ENCODE data around the gene FHAD1. TPM values are rescaled to one million over a fixed set of nuclear protein-coding genes. Genes with fewer than 3 reads are reported as not detected.

The FHAD1 gene
- total RNA-seq, 1 experiment from 2014 or later, result 3.5 TPM

DNA sequence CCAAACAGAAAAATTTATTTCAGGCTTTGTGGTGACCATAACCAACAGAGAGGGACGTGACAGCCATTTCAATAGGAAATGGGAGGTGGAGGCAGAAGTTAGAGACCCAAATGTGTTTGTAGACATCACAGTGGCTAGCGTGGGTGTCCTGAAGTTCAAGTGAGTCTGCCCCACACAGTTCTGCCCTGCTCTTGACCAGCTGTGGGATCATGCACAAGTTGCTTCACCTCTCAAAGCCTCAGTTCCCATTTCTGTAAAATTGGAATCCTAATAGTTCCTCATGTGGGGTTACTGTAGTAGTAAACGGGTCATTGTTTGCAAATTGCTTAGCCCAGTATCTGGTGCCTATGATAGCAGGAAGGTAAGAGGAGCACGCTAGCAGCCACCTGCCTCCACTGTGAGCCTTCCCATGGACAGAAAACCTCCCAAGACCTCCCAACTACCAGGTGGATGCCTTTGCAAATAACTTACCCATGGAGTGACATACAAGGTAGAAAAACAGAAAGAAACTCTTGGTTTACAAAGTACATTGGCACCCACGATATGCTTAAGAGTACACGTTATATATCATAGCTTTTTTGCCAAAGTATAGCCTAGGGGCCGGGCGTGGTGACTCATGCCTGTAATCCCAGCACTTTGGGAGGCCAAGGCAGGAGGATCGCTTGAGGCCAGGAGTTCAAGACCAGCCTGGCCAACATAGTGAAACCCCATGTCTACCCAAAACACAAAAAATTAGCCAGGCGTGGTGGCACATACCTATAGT lies 29.1 kb downstream of the FHAD1 start:
- H3K4me3 ChIP-seq (replicated peaks in 1 of 2; ENCODE audit: low read depth in 1 of 2, low read length in 2 of 2), result no peak overlapping the region
- POLR2A ChIA-PET, result no interaction called here
- H3K27me3 ChIP-seq (ENCODE audit: insufficient read depth, low read length), result no peaks in the 10 kb centered on the region
- H4K20me1 ChIP-seq (ENCODE audit: insufficient read depth), result no peaks in the 10 kb centered on the region
- H3K9ac ChIP-seq (ENCODE audit: low read length), result no peak overlapping the region
- BruUV-seq (replicated peaks), result no TSS peak
- H2AFZ ChIP-seq (ENCODE audit: low read depth, low read length, poor library complexity, severe bottlenecking), result no peak overlapping the region
- no peaks in the 10 kb centered on the region for H3K9me2 ChIP-seq (ENCODE audit: insufficient read depth)
- ATAC-seq, result no peak
- no peak for TF ChIP-seq SP1 (IDR thresholded peaks at IDR 0.05; ENCODE audit: low read depth)
- TF ChIP-seq, protein P1, sequence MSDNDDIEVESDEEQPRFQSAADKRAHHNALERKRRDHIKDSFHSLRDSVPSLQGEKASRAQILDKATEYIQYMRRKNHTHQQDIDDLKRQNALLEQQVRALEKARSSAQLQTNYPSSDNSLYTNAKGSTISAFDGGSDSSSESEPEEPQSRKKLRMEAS (IDR thresholded peaks at IDR 0.05), result no peak
- no peak for TF ChIP-seq EGR1 (IDR thresholded peaks at IDR 0.05; ENCODE audit: low read depth)
- TF ChIP-seq JUND (IDR thresholded peaks at IDR 0.05), result no peak
- TF ChIP-seq TCF7L2 (IDR thresholded peaks at IDR 0.05; ENCODE audit: borderline replicate concordance, extremely low read depth, insufficient read depth, insufficient read length), result no peak
- no peak for TF ChIP-seq YY1 (IDR thresholded peaks at IDR 0.05; ENCODE audit: extremely low read depth, insufficient replicate concordance, low read depth, low read length)
- TF ChIP-seq RAD21 (IDR thresholded peaks at IDR 0.05; ENCODE audit: low read depth), result no peak
- TF ChIP-seq, protein P2, sequence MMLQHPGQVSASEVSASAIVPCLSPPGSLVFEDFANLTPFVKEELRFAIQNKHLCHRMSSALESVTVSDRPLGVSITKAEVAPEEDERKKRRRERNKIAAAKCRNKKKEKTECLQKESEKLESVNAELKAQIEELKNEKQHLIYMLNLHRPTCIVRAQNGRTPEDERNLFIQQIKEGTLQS (IDR thresholded peaks at IDR 0.05), result no peak
- H3K79me2 ChIP-seq (ENCODE audit: insufficient read depth, low read length), result no peaks in the 10 kb centered on the region
- H3K27ac ChIP-seq (ENCODE audit: low read depth, low read length), result no peak overlapping the region
- H3K9me3 ChIP-seq (ENCODE audit: control insufficient read depth in 1 of 2, insufficient read depth in 1 of 2, low read depth in 1 of 2, low read length in 2 of 2), result no peaks in the 10 kb centered on the region
- H3K4me1 ChIP-seq (ENCODE audit: control insufficient read depth in 1 of 2, insufficient read depth in 2 of 2, low read length in 2 of 2), result peaks cover 0 to 13% of the 10 kb centered on the region in 2 experiments; a peak in 2 of 4 replicates
- RAD21 ChIA-PET (ENCODE audit: low non-redundant PET in 1 of 2, low total read pairs in 2 of 2, uncharacterized antibody in 2 of 2, unreplicated experiment in 2 of 2), result no interaction called here
- no peaks in the 10 kb centered on the region for H3K36me3 ChIP-seq (ENCODE audit: control insufficient read depth in 1 of 2, insufficient read depth in 2 of 2, low read length in 2 of 2)
- CTCF ChIA-PET, result interaction anchor here (1.1 to 2.1 kb wide), 2 partner anchors 122 to 147 kb away, joined by 3 to 7 read pairs; partner anchors contain the start of gene TMEM51
- intact Hi-C loops (cut with micrococcal nuclease), result no loop called here
- DNase-seq (ENCODE audit: low read depth, low spot score), result no peak
- H3K4me2 ChIP-seq (ENCODE audit: low read length), result no peak overlapping the region

Measured in HCT116 (cell line).